Keratinocyte (primary cell): ENCODE results near the gene CFAP210.
"Not testable (repeated sequence)": the region's sequence is repeated elsewhere in the genome, so short reads cannot be mapped to it uniquely, and the experiment has no call there.

Source experiments
- EZH2 ChIP-seq: IDR thresholded peaks from one replicate; pipeline ENCODE4 v1.6.1; 2012; ENCODE audit warnings: inconsistent platforms, mild to moderate bottlenecking, low read length, moderate library complexity
- TF ChIP-seq, protein P1 (sequence below), 3 experiments: IDR thresholded peaks in 1 of 3; conservative IDR thresholded peaks in 1 of 3; optimal IDR thresholded peaks in 1 of 3; 2 replicates in 2 of 3; 3 replicates in 1 of 3; pipeline versions ENCODE3 to v1.5.1; 2011; ENCODE audit warnings: low read length in 3 of 3, mild to moderate bottlenecking in 3 of 3, moderate library complexity in 2 of 3, control low read depth in 1 of 3, inconsistent platforms in 1 of 3; ENCODE audit not compliant: insufficient read depth in 2 of 3; ENCODE audit errors: extremely low read depth in 1 of 3

GRCh38 chr2:169687943-169688342, 6.3 kb downstream of the CFAP210 start:
- TF ChIP-seq, protein P1, sequence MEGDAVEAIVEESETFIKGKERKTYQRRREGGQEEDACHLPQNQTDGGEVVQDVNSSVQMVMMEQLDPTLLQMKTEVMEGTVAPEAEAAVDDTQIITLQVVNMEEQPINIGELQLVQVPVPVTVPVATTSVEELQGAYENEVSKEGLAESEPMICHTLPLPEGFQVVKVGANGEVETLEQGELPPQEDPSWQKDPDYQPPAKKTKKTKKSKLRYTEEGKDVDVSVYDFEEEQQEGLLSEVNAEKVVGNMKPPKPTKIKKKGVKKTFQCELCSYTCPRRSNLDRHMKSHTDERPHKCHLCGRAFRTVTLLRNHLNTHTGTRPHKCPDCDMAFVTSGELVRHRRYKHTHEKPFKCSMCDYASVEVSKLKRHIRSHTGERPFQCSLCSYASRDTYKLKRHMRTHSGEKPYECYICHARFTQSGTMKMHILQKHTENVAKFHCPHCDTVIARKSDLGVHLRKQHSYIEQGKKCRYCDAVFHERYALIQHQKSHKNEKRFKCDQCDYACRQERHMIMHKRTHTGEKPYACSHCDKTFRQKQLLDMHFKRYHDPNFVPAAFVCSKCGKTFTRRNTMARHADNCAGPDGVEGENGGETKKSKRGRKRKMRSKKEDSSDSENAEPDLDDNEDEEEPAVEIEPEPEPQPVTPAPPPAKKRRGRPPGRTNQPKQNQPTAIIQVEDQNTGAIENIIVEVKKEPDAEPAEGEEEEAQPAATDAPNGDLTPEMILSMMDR (optimal IDR thresholded peaks at IDR 0.05 in 1 of 3, IDR thresholded peaks at IDR 0.05 in 1 of 3, conservative IDR thresholded peaks at IDR 0.05 in 1 of 3; ENCODE audit: extremely low read depth in 1 of 3, insufficient read depth in 2 of 3, low read length in 3 of 3): not testable (repeated sequence)
- TF ChIP-seq EZH2: not testable (repeated sequence)
